Fibroblast of lung (primary cell): Measurements from ENCODE around the gene HGS. TPM values are rescaled to one million over a fixed set of nuclear protein-coding genes. Genes with fewer than 3 reads are reported as not detected.
A peak's percentile ranks its signal among the peaks of the same experiment; 100 is the strongest.

Experiments
- DNase-seq, 2 donors: peaks; one replicate each; pipeline versions ENCODE4 v3.0.0 to v3.0.0-alpha.2; 2010; ENCODE audit warnings: low read depth in 2 of 2
- H2AFZ ChIP-seq: 2 replicates; pipeline ENCODE4 v1.5.1; 2012; ENCODE audit warnings: low read length, control low read depth, inconsistent platforms
- H3K27ac ChIP-seq: 2 replicates; pipeline ENCODE4 v1.5.1; 2011; ENCODE audit warnings: low read length, control low read depth; ENCODE audit not compliant: insufficient read depth
- H3K27me3 ChIP-seq: 2 replicates; pipeline ENCODE4 v1.5.1; 2011; ENCODE audit warnings: mild to moderate bottlenecking, low read length; ENCODE audit not compliant: control insufficient read depth, insufficient read depth
- H3K36me3 ChIP-seq: 2 replicates; pipeline ENCODE4 v1.5.1; 2011; ENCODE audit warnings: low read length; ENCODE audit not compliant: control insufficient read depth, insufficient read depth
- H3K4me1 ChIP-seq: 2 replicates; pipeline ENCODE4 v1.5.1; 2011; ENCODE audit warnings: low read length; ENCODE audit not compliant: control insufficient read depth, insufficient read depth; ENCODE audit errors: extremely low read depth
- H3K4me2 ChIP-seq: 2 replicates; pipeline ENCODE4 v1.5.1; 2011; ENCODE audit warnings: low read length, control low read depth; ENCODE audit not compliant: insufficient read depth; ENCODE audit errors: extremely low read depth
- H3K4me3 ChIP-seq, 4 experiments: fragments of 200-600 bp in 1 of 4; sonication (generic) in 1 of 4; replicated peaks in 1 of 4; 2 replicates each; pipeline ENCODE4 v1.5.1; 2011 to 2016; ENCODE audit warnings: low read length in 4 of 4, low read depth in 3 of 4, mild to moderate bottlenecking in 3 of 4, control low read depth in 2 of 4, inconsistent platforms in 1 of 4, mixed read lengths in 1 of 4; ENCODE audit not compliant: insufficient read depth in 1 of 4; ENCODE audit errors: control extremely low read depth in 1 of 4
- H3K79me2 ChIP-seq: 2 replicates; pipeline ENCODE4 v1.5.1; 2012; ENCODE audit warnings: mild to moderate bottlenecking, low read length, inconsistent platforms; ENCODE audit not compliant: control insufficient read depth, insufficient read depth
- H3K9ac ChIP-seq: 2 replicates; pipeline ENCODE4 v1.5.1; 2011; ENCODE audit warnings: mild to moderate bottlenecking, low read length, control low read depth; ENCODE audit not compliant: insufficient read depth
- H3K9me3 ChIP-seq: 2 replicates; pipeline ENCODE4 v1.5.1; 2012; ENCODE audit warnings: low read depth, low read length; ENCODE audit not compliant: control insufficient read depth, insufficient read depth
- H4K20me1 ChIP-seq: 2 replicates; pipeline ENCODE4 v1.5.1; 2011; ENCODE audit warnings: low read length; ENCODE audit not compliant: control insufficient read depth, insufficient read depth; ENCODE audit errors: extremely low read depth
- CTCF ChIP-seq, 2 donors: IDR thresholded peaks in 1 of 2; conservative IDR thresholded peaks in 1 of 2; 1 replicate in 1 of 2; 2 replicates in 1 of 2; pipeline ENCODE4 v1.5.1; 2011 to 2012; ENCODE audit warnings: low read length in 2 of 2, control low read depth in 1 of 2, inconsistent platforms in 1 of 2, low read depth in 1 of 2, mild to moderate bottlenecking in 1 of 2
- EZH2 ChIP-seq: IDR thresholded peaks from 2 replicates; pipeline ENCODE4 v1.5.1; 2012; ENCODE audit warnings: low read length, control low read depth, mild to moderate bottlenecking; ENCODE audit errors: missing control alignments
- polyA plus RNA-seq, 2 donors: library from polyadenylated mRNA; depleted of rRNA in 1 of 2; stranded (reverse) in 1 of 2; unstranded in 1 of 2; fragments of >200 nt; gene quantifications; 2 replicates each; pipeline ENCODE4 v1.2.1, GENCODE V29; 2011 to 2012; ENCODE audit warnings: missing spikeins in 1 of 2
- total RNA-seq: library from RNA; depleted of rRNA; stranded (reverse); fragments of >200 nt; gene quantifications from 2 replicates; pipeline ENCODE4 v1.2.1, GENCODE V29; 2014

Gene HGS
- total and polyA plus RNA-seq, 2 donors (not counting 1 experiment from before 2014, with no cell fraction given), result 43.1 to 65.7 TPM

- Histone ChIP-seq H3K36me3 (no peaks in the 10 kb centered on the region), H4K20me1 (no peaks in the 10 kb centered on the region), H3K79me2 (no peaks in the 10 kb centered on the region), H3K9ac (no peak overlapping the region), H3K27me3 (peaks cover 3% of the 10 kb centered on the region), H3K27ac (no peak overlapping the region), H3K9me3 (no peaks in the 10 kb centered on the region), H3K4me3 (no peak overlapping the region), H3K4me1 (peaks cover 2% of the 10 kb centered on the region), H3K4me2 (no peak overlapping the region), H2AFZ (no peak overlapping the region)
- peak; percentile 39 to 75 for DNase-seq
- no peak for TF ChIP-seq EZH2
- TF ChIP-seq CTCF (conservative IDR thresholded peaks at IDR 0.05 in 1 of 2, IDR thresholded peaks at IDR 0.05 in 1 of 2; ENCODE audit: low read depth in 1 of 2, low read length in 2 of 2), result no peak
Observed at GRCh38 chr17:81641825-81642489, 41.9 kb upstream of the HGS start.

GRCh38 chr17:81644496-81644895 lies 39.3 kb upstream of the HGS start:
- Histone ChIP-seq H3K79me2 (no peaks in the 10 kb centered on the region), H3K4me1 (peaks cover 2% of the 10 kb centered on the region), H3K4me2 (no peak overlapping the region), H3K9ac (no peak overlapping the region), H3K36me3 (no peaks in the 10 kb centered on the region), H3K9me3 (no peaks in the 10 kb centered on the region), H2AFZ (no peak overlapping the region), H4K20me1 (no peaks in the 10 kb centered on the region), H3K27me3 (peaks cover 22% of the 10 kb centered on the region), H3K27ac (no peak overlapping the region), H3K4me3 (no peak overlapping the region)
- DNase-seq, result no peak
- TF ChIP-seq EZH2, result no peak
- TF ChIP-seq CTCF (conservative IDR thresholded peaks at IDR 0.05 in 1 of 2, IDR thresholded peaks at IDR 0.05 in 1 of 2; ENCODE audit: low read depth in 1 of 2, low read length in 2 of 2), result no peak

- Histone ChIP-seq H3K27ac (no peak overlapping the region), H3K27me3 (peaks cover 22% of the 10 kb centered on the region), H3K79me2 (no peaks in the 10 kb centered on the region), H3K9ac (no peak overlapping the region), H3K9me3 (no peaks in the 10 kb centered on the region), H3K4me2 (no peak overlapping the region), H2AFZ (no peak overlapping the region), H4K20me1 (no peaks in the 10 kb centered on the region), H3K36me3 (no peaks in the 10 kb centered on the region), H3K4me3 (no peak overlapping the region), H3K4me1 (peaks cover 2% of the 10 kb centered on the region)
- no peak for DNase-seq
- TF ChIP-seq EZH2 (no peak), CTCF (conservative IDR thresholded peaks at IDR 0.05 in 1 of 2, IDR thresholded peaks at IDR 0.05 in 1 of 2; ENCODE audit: low read depth in 1 of 2, low read length in 2 of 2) (no peak)
Observed at GRCh38 chr17:81644976-81645952, 38.5 kb upstream of the HGS start.
